Left lung (tissue), 10 donors: ENCODE measurements around the gene PGBD5. TPM values are rescaled to one million over a fixed set of nuclear protein-coding genes. Genes with fewer than 3 reads are reported as not detected.

Experiments used
- ATAC-seq: fragments of 200-7000 bp; cut with Tn5 transposase; one replicate; pipeline ENCODE4 v1.9.1; 2020; ENCODE audit warnings: moderate library complexity
- DNase-seq, 4 donors: peaks; one replicate each; pipeline ENCODE4 v3.0.0-alpha.2; 2013 to 2020
- H3K27ac ChIP-seq, 2 donors: fragments of 200-600 bp; sonication (generic) in 1 of 2; one replicate each; pipeline versions ENCODE4 v1.5.0 to v1.8.0; 2020 to 2021
- H3K27me3 ChIP-seq, 2 donors: fragments of 200-600 bp; sonication (generic) in 1 of 2; one replicate each; pipeline versions ENCODE4 v1.5.0 to v1.8.0; 2020 to 2021
- H3K36me3 ChIP-seq, 2 donors: fragments of 200-600 bp; sonication (generic) in 1 of 2; one replicate each; pipeline versions ENCODE4 v1.5.0 to v1.8.0; 2020 to 2021
- H3K4me1 ChIP-seq, 2 donors: fragments of 200-600 bp; one replicate each; pipeline ENCODE4 v1.8.0; 2021
- H3K4me3 ChIP-seq, 2 donors: fragments of 200-600 bp; sonication (generic) in 1 of 2; one replicate each; pipeline versions ENCODE4 v1.5.0 to v1.8.0; 2020 to 2021; ENCODE audit warnings: mild to moderate bottlenecking in 1 of 2
- H3K9me3 ChIP-seq, 2 donors: fragments of 200-600 bp; sonication (generic) in 1 of 2; one replicate each; pipeline versions ENCODE4 v1.5.0 to v1.8.0; 2020 to 2021
- CTCF ChIP-seq, 2 donors: fragments of 200-600 bp; sonication (generic) in 1 of 2; IDR thresholded peaks; one replicate each; pipeline versions ENCODE4 v1.5.0 to v1.8.0; 2021; ENCODE audit warnings: antibody characterized with exemption in 2 of 2
- intact Hi-C, 2 donors: fragments of 100-400 bp; cut with DNase I; formaldehyde crosslinking; loops; one replicate each; pipeline versions ENCODE4 v1.11.2 to v1.14.2; 2022
- polyA plus RNA-seq, 6 donors: library from polyadenylated mRNA; unstranded; fragments of 120-200 nt; gene quantifications; one replicate each; pipeline ENCODE4 v1.2.1, GENCODE V29; 2013; ENCODE audit not compliant: insufficient read length in 6 of 6
- total RNA-seq, 2 donors: library from RNA; stranded (reverse); fragmentation: NEBNext Ultra II Directional; extraction: Animal tissue kit (Norgen Biotek cat#: 25700); gene quantifications; one replicate each; pipeline ENCODE4 v1.2.1, GENCODE V29; 2021
- donor health status: DM: no; HTN: yes; CAD: no.
- donor health status: DM: no; HTN: no; CAD: no.

Gene PGBD5
- total and polyA plus RNA-seq, 8 donors: 2.3 to 10.1 (median 4.8) TPM

DNA sequence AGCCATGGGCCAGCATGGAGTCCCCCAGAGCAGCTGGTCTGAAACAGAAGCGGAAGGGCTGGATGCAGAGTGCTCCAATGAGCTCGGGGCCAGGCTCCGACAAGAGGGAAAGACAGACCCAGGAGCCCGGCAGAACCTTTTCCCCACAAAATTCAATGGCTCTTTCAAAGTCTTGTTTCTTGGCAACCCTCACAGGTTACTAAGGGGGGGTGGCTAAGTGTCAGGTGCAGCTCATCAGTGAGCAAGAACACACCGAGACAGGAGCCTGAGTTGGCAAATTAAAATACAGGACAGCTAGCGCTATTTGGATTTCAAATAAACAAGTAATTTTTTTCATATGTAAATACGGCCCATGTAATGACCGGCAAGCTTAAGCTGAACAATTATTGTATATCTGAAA is 27.3 kb downstream of the PGBD5 start:
- H3K27me3 ChIP-seq: no peaks in the 10 kb centered on the region
- ATAC-seq (no peak), DNase-seq (no peak)
- H3K4me3 ChIP-seq: no peak overlapping the region
- no peak overlapping the region for H3K27ac ChIP-seq
- no peak for TF ChIP-seq CTCF (IDR thresholded peaks at IDR 0.05)
- no peaks in the 10 kb centered on the region for H3K9me3 ChIP-seq
- no peaks in the 10 kb centered on the region for H3K4me1 ChIP-seq
- H3K36me3 ChIP-seq: no peaks in the 10 kb centered on the region
- intact Hi-C loops: no loop called here

DNA sequence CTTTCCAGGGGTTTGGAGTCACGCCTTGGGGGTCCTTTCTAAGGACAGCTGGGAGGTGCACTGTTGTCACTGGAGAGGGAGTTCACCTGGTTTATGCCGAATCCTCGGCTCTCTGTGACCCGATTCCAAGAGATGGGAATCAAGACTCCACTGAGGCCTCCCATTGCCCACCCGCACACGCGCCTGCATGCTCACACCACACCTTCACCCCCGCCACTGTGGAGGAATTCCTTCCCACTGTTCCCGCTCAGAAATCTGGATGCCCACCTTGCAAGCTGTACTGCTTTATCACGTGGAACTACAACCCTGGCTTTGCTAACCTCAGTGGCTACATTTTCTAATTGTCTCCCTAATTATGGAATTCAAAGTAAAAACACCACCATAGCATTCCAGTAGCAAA is 29.2 kb downstream of the PGBD5 start:
- H3K36me3 ChIP-seq: no peaks in the 10 kb centered on the region
- no peak overlapping the region for H3K4me3 ChIP-seq
- DNase-seq (no peak), ATAC-seq (no peak)
- peaks cover 0 to 3% of the 10 kb centered on the region in 2 donors for H3K27me3 ChIP-seq
- no peak for TF ChIP-seq CTCF (IDR thresholded peaks at IDR 0.05)
- intact Hi-C loops: no loop called here
- no peak overlapping the region for H3K27ac ChIP-seq
- no peaks in the 10 kb centered on the region for H3K4me1 ChIP-seq
- no peaks in the 10 kb centered on the region for H3K9me3 ChIP-seq

- intact Hi-C loops: no loop called here
- Histone ChIP-seq H3K4me3 (no peak overlapping the region), H3K4me1 (no peaks in the 10 kb centered on the region), H3K27me3 (peaks cover 0 to 8% of the 10 kb centered on the region in 2 donors), H3K9me3 (no peaks in the 10 kb centered on the region), H3K36me3 (no peaks in the 10 kb centered on the region), H3K27ac (no peak overlapping the region)
- no peak for TF ChIP-seq CTCF (IDR thresholded peaks at IDR 0.05)
- no peak for ATAC-seq
- DNase-seq: no peak
These were observed 30.2 kb downstream of the PGBD5 start for GRCh38 chr1:230395932-230396331.

DNA sequence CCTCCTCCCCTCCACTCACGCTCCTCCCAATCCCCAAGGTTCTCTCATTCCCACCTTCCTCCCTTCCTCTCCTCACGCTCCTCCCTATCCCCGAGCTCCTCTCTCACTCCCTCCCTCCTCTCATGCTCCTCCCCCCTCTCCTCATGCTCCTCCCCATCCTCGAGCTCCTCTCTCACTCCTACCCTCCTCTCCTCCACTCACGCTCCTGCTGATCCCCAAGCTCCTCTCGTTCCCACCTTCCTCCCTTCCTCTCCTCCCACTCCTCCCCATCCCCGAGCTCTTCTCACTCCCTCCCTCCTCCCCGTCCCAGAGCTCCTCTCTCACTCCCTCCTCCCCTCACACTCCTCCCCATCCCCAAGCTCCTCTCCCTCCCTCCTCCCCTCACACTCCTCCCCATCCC is 31.4 kb downstream of the PGBD5 start:
- Histone ChIP-seq H3K4me3 (no peak overlapping the region), H3K9me3 (no peaks in the 10 kb centered on the region), H3K36me3 (no peaks in the 10 kb centered on the region), H3K27ac (no peak overlapping the region), H3K4me1 (no peaks in the 10 kb centered on the region), H3K27me3 (peaks cover 0 to 8% of the 10 kb centered on the region in 2 donors)
- intact Hi-C loops: no loop called here
- TF ChIP-seq CTCF (IDR thresholded peaks at IDR 0.05): no peak
- ATAC-seq: no peak
- no peak for DNase-seq

DNA sequence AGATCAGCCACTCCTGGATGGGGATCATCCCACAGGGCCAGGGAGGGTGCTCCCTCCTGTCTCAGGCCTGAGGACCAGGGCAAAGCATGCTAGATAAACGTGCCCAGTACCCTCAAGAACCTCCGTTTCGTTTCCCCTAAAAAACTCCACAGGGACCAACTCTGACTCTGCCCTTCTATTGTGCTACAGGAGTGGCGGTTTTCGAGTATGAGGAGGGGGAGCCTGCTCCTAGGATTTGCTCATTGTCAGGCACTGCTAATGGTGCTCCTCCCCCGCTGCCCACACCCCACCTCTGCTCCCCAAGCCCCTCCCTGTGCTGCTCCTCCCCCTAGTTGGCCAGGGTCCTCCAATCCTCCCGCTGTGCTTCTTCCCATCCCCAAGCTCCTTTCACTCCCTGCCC is 32.0 kb downstream of the PGBD5 start:
- DNase-seq (no peak), ATAC-seq (no peak)
- no peak overlapping the region for H3K27ac ChIP-seq
- H3K27me3 ChIP-seq: peaks cover 0 to 8% of the 10 kb centered on the region in 2 donors
- no peaks in the 10 kb centered on the region for H3K36me3 ChIP-seq
- H3K4me1 ChIP-seq: no peaks in the 10 kb centered on the region
- no peak overlapping the region for H3K4me3 ChIP-seq
- TF ChIP-seq CTCF (IDR thresholded peaks at IDR 0.05): no peak
- intact Hi-C loops: no loop called here
- no peaks in the 10 kb centered on the region for H3K9me3 ChIP-seq
